Stimulated activated naive CD8-positive, alpha-beta T cell treated with anti-CD3 and anti-CD28 coated beads, Interleukin-15, amount 100 ng/mL, for 72 hours (primary cell): ENCODE data around the gene DIPK1A.

Experiments used
- ATAC-seq: fragments of 150-1000 bp; cut with Tn5 transposase; 2 replicates; pipeline ENCODE4 v1.10.0; 2021; ENCODE audit warnings: mild to moderate bottlenecking, moderate library complexity
- DNase-seq, 2 donors: peaks; one replicate each; pipeline ENCODE4 v3.0.0; 2021 to 2022
- H3K27ac Mint-ChIP-seq, 2 donors: one replicate each; pipeline ENCODE4 v1.8.0; 2022; ENCODE audit warnings: mild to moderate bottlenecking in 2 of 2, mixed read lengths in 2 of 2, moderate library complexity in 2 of 2
- H3K27me3 Mint-ChIP-seq: one replicate; pipeline ENCODE4 v1.8.0; 2022; ENCODE audit warnings: mixed read lengths
- H3K4me1 Mint-ChIP-seq: one replicate; pipeline ENCODE4 v1.8.0; 2022; ENCODE audit warnings: mild to moderate bottlenecking, mixed read lengths
- H3K4me3 Mint-ChIP-seq, 2 donors: one replicate each; pipeline ENCODE4 v1.8.0; 2022; ENCODE audit warnings: mild to moderate bottlenecking in 2 of 2, mixed read lengths in 2 of 2, moderate library complexity in 1 of 2
- H3K9me3 Mint-ChIP-seq, 2 donors: one replicate each; pipeline ENCODE4 v1.8.0; 2022; ENCODE audit warnings: mixed read lengths in 2 of 2

DIPK1A gene

DNA sequence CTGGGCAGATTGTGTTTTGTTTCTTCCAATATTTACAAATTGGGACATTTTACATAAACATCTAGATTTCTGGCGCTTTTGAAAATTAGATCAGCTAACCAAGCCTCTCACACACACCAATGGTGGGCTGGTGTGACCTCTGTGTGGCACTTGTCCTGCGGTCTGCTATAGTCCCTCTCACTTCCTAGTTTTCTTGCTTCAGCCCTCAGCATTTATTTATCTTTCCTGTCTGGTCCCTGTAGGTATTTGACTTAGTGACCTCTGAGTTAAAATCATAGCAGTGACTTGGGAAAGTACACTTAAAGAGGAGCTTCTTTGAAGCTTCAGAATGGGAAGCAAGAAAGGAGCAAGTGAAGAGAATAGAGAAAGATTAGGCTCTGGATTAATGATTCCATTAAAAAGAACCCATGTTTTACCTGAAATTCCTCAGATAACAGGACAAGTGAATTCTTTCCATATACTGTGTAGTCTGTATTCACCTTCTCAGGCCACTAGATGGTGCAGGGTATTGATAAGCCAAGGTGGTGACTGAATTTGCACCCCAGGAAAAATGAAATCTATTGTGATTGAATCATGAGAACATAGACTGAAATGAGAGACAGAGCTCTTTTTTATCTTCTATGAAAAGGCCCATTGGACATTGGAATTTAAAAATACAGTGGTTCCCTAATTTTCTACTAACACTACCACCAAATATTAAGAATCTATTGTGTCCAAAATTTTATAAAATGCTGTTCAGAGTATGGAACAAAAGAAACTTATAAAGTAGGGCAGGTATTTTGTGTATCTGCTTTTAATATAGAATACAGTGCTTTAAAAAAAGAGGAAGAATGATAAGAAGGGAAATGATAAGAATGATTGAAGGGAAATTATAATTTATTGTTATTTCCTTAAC, 7.1 kb upstream of the DIPK1A start:
- H3K9me3 Mint-ChIP-seq, result no peaks in the 10 kb centered on the region
- no peak overlapping the region for H3K4me3 Mint-ChIP-seq
- H3K27ac Mint-ChIP-seq, result no peak overlapping the region
- H3K27me3 Mint-ChIP-seq, result no peaks in the 10 kb centered on the region
- peak; percentile 73 for ATAC-seq
- no peak for DNase-seq
- peaks cover 46% of the 10 kb centered on the region for H3K4me1 Mint-ChIP-seq

DNA sequence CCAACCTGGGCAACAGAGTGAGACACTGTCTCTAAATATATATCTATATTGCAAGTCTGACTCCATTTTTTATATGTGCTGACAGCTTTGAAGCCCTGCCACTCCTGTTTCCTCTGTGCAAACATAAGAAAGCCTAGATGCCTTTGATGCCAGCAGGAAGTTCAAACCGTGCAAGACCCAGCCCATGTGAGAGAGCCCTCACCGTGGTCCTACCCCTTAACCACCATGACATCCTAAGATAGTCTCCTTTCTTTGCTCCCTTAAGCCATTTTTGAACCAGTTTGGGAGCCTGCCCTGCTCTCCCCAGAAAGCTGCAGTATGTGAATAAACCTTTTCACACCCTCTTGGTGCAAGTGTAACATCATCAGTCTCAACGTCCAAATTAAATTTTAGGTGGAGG, 3.7 kb upstream of the DIPK1A start:
- Mint-ChIP-seq H3K4me3 (no peak overlapping the region), H3K4me1 (peaks cover 21% of the 10 kb centered on the region), H3K9me3 (no peaks in the 10 kb centered on the region), H3K27ac (no peak overlapping the region), H3K27me3 (no peaks in the 10 kb centered on the region)
- DNase-seq (no peak), ATAC-seq (no peak)

- H3K4me3 Mint-ChIP-seq, result no peak overlapping the region
- H3K4me1 Mint-ChIP-seq, result peaks cover 17% of the 10 kb centered on the region
- H3K27me3 Mint-ChIP-seq, result no peaks in the 10 kb centered on the region
- ATAC-seq, result no peak
- DNase-seq, result no peak
- no peaks in the 10 kb centered on the region for H3K9me3 Mint-ChIP-seq
- H3K27ac Mint-ChIP-seq, result no peak overlapping the region
Measured at GRCh38 chr1:92964316-92964715, 3.1 kb upstream of the DIPK1A start.

- Mint-ChIP-seq H3K4me1 (peaks cover 24% of the 10 kb centered on the region), H3K27me3 (no peaks in the 10 kb centered on the region), H3K27ac (no peak overlapping the region), H3K9me3 (no peaks in the 10 kb centered on the region), H3K4me3 (no peak overlapping the region)
- ATAC-seq (peak; percentile 70), DNase-seq (peak; percentile 62 to 81)
Measured at GRCh38 chr1:92961896-92962752, 862 bp upstream of the DIPK1A start.

- ATAC-seq, result peak; percentile 68
- peak overlapping the region; percentile 92 to 93 for H3K4me3 Mint-ChIP-seq
- H3K4me1 Mint-ChIP-seq, result peaks cover 40% of the 10 kb centered on the region
- H3K27me3 Mint-ChIP-seq, result no peaks in the 10 kb centered on the region
- DNase-seq, result peak in 1 of 2 donors; percentile 75
- H3K27ac Mint-ChIP-seq, result peak overlapping the region; percentile 95 to 96
- no peaks in the 10 kb centered on the region for H3K9me3 Mint-ChIP-seq
Measured at GRCh38 chr1:92960395-92961130, 699 bp downstream of the DIPK1A start.

GRCh38 chr1:92958203-92958970, 2.9 kb downstream of the DIPK1A start:
- ATAC-seq (no peak), DNase-seq (no peak)
- H3K4me3 Mint-ChIP-seq, result peak overlapping the region; percentile 0 to 6
- no peaks in the 10 kb centered on the region for H3K9me3 Mint-ChIP-seq
- no peaks in the 10 kb centered on the region for H3K27me3 Mint-ChIP-seq
- H3K27ac Mint-ChIP-seq, result no peak overlapping the region
- peaks cover 57% of the 10 kb centered on the region for H3K4me1 Mint-ChIP-seq

- H3K4me1 Mint-ChIP-seq, result peaks cover 65% of the 10 kb centered on the region
- DNase-seq, result no peak
- no peaks in the 10 kb centered on the region for H3K27me3 Mint-ChIP-seq
- peak overlapping the region in 1 of 2 donors; percentile 64 for H3K27ac Mint-ChIP-seq
- H3K9me3 Mint-ChIP-seq, result no peaks in the 10 kb centered on the region
- no peak for ATAC-seq
- H3K4me3 Mint-ChIP-seq, result peak overlapping the region; percentile 58 to 78
Measured at GRCh38 chr1:92957030-92957734, 4.1 kb downstream of the DIPK1A start.

GRCh38 chr1:92956254-92957029, 4.8 kb downstream of the DIPK1A start:
- peak overlapping the region in 1 of 2 donors; percentile 64 for H3K27ac Mint-ChIP-seq
- no peak for ATAC-seq
- no peaks in the 10 kb centered on the region for H3K27me3 Mint-ChIP-seq
- no peak for DNase-seq
- no peaks in the 10 kb centered on the region for H3K9me3 Mint-ChIP-seq
- H3K4me3 Mint-ChIP-seq, result peak overlapping the region; percentile 58 to 78
- H3K4me1 Mint-ChIP-seq, result peaks cover 65% of the 10 kb centered on the region

DNA sequence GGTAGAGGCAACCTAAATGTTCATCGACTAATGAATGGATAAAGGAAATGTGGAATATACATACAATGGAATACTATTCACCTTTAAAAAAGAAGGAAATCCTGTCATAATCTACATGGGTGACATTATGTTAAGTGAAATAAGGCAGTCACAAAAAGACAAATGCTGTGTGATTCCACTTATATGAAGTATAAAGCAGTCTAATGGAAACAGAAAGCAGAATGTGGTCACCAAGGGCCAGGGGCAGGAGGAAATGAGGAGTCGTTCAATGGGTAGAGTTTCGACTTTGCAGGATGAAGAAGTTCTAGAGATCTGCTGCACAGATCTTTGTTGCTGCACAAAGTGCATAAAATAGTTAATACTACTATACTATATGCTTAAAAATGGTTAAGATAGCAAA, 7.8 kb downstream of the DIPK1A start:
- peak overlapping the region; percentile 0 to 15 for H3K4me3 Mint-ChIP-seq
- H3K9me3 Mint-ChIP-seq, result no peaks in the 10 kb centered on the region
- DNase-seq, result peak; percentile 33 to 60
- peak; percentile 93 for ATAC-seq
- H3K4me1 Mint-ChIP-seq, result peaks cover 55% of the 10 kb centered on the region
- no peak overlapping the region for H3K27ac Mint-ChIP-seq
- no peaks in the 10 kb centered on the region for H3K27me3 Mint-ChIP-seq

GRCh38 chr1:92952714-92953113, 8.5 kb downstream of the DIPK1A start:
- no peak overlapping the region for H3K27ac Mint-ChIP-seq
- H3K27me3 Mint-ChIP-seq, result no peaks in the 10 kb centered on the region

DNA sequence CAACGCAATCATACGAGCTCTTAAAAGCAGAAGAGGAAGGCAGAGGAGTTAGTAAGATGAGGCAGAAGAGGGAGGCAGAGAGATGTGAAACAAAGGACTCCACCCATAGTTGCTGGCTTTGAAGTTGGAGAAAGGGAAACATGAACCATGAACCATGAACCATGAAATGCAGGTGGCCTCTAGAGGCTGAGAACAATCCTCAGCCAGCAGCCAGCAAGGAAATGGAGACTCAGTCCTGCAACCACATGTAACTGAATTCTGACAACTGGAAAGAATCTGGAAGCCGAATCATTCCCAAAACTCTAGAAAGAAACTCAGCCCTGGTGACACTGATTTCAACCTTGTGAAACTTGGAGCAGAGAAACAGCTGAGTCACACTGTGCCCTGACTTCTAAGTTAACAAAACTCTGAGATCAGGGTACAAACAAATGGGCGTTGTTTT, 10.1 kb downstream of the DIPK1A start:
- no peaks in the 10 kb centered on the region for H3K27me3 Mint-ChIP-seq
- no peak overlapping the region for H3K27ac Mint-ChIP-seq
- DNase-seq (no peak), ATAC-seq (peak; percentile 74)
- H3K4me3 Mint-ChIP-seq, result no peak overlapping the region
- peaks cover 43% of the 10 kb centered on the region for H3K4me1 Mint-ChIP-seq
- H3K9me3 Mint-ChIP-seq, result no peaks in the 10 kb centered on the region

More at GRCh38 chr1:92952714-92953113, 8.5 kb downstream of the DIPK1A start:
- Mint-ChIP-seq H3K4me3 (peak overlapping the region in 1 of 2 donors; percentile 15), H3K9me3 (no peaks in the 10 kb centered on the region), H3K4me1 (peaks cover 51% of the 10 kb centered on the region)
- DNase-seq (no peak), ATAC-seq (no peak)

DNA sequence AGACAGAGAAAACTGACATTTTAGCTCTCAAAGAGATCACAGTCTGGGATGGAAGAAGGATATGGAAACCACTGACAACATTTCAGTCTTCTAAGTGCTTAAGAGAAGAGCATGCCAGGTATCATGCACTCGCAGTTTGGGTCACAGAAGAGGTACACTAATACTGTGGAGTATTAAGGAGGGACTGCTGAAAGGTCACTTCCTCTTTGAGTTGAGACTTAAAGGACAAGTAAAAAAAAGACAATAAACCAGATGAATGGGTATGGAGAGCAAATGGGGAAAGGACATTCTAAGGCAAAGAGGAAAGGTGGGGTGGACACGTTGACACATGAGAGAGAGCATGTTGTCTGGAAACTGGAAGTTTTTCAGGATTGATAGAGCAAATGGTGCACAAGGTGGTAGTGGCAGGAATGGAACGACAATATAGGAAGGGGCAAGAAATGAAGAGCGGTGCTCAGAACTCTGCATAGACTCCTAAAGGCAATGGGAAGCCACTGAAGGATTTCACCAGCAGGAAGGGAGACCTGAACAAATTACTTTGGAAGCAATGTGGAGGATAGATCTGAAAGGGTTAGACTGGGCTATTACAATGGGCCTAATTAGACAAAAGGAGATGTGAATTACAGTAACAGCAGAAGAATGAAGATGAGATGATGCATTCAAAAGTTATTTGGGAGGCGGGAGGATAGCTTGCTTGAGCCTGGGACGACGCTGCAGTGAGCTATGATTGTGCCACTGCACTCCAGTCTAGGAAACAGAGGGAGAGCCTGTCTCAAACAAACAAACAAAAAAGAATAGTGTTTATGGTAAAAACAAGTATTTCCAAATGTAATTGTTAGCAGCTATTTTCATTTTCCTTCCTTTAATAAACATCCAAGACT, 11.1 kb downstream of the DIPK1A start:
- no peaks in the 10 kb centered on the region for H3K9me3 Mint-ChIP-seq
- H3K4me3 Mint-ChIP-seq, result no peak overlapping the region
- ATAC-seq (no peak), DNase-seq (no peak)
- no peak overlapping the region for H3K27ac Mint-ChIP-seq
- H3K4me1 Mint-ChIP-seq, result peaks cover 36% of the 10 kb centered on the region
- H3K27me3 Mint-ChIP-seq, result no peaks in the 10 kb centered on the region

GRCh38 chr1:92948071-92948470, 13.2 kb downstream of the DIPK1A start:
- Mint-ChIP-seq H3K4me1 (peaks cover 39% of the 10 kb centered on the region), H3K4me3 (no peak overlapping the region), H3K9me3 (no peaks in the 10 kb centered on the region), H3K27me3 (no peaks in the 10 kb centered on the region), H3K27ac (no peak overlapping the region)
- DNase-seq, result no peak
- ATAC-seq, result no peak
